HEK293T (cell line): ENCODE results near the gene ACBD4.

Experiments
- BHLHE40 ChIP-seq: fragments of 450-650 bp; IDR thresholded peaks from 2 replicates; pipeline ENCODE4 v1.6.1; 2016; ENCODE audit warnings: mild to moderate bottlenecking, moderate library complexity, borderline replicate concordance
- FOXK2 ChIP-seq: fragments of 450-650 bp; IDR thresholded peaks from 2 replicates; pipeline ENCODE4 v1.6.1; 2016; ENCODE audit warnings: mild to moderate bottlenecking
- SP1 ChIP-seq: fragments of 450-650 bp; IDR thresholded peaks from 2 replicates; pipeline ENCODE4 v1.6.1; 2017
- SUZ12 ChIP-seq: fragments of 450-650 bp; IDR thresholded peaks from 2 replicates; pipeline ENCODE4 v1.6.1; 2016; ENCODE audit warnings: mild to moderate bottlenecking

DNA sequence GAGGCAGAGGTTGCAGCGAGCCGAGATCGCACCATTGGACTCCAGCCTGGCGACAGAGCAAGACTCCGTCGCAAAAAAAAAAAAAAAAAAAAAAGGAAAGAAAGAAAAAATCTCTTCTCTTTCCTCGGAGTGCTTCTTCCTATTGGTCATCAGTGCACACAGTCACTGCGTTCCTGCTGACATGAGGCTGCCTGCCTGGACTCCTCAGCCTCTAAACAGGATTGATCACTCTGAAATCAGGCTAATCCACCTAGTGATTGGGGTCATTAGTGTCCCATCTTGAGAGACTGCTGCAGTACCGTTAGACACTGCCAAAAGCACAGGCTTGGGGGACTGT, 34.0 kb upstream of the ACBD4 start:
- TF ChIP-seq FOXK2, result no peak
- TF ChIP-seq SUZ12, result no peak
- no peak for TF ChIP-seq SP1
- TF ChIP-seq BHLHE40, result no peak
